HG03460 (cell line): ENCODE data around the gene MCRS1.
"Not testable (repeated sequence)": the region's sequence is repeated elsewhere in the genome, so short reads cannot be mapped to it uniquely, and the experiment has no call there.

ENCODE experiments used
- ATAC-seq: cut with Tn5 transposase; IDR thresholded peaks from one replicate; pipeline ENCODE4 v1.9.1; 2021; ENCODE audit not compliant: unreplicated experiment

Gene MCRS1

GRCh38 chr12:49542592-49543160, 25.3 kb downstream of the MCRS1 start:
- no peak for ATAC-seq

- ATAC-seq, result no peak
These were observed 25.9 kb downstream of the MCRS1 start for GRCh38 chr12:49541911-49542505.

DNA sequence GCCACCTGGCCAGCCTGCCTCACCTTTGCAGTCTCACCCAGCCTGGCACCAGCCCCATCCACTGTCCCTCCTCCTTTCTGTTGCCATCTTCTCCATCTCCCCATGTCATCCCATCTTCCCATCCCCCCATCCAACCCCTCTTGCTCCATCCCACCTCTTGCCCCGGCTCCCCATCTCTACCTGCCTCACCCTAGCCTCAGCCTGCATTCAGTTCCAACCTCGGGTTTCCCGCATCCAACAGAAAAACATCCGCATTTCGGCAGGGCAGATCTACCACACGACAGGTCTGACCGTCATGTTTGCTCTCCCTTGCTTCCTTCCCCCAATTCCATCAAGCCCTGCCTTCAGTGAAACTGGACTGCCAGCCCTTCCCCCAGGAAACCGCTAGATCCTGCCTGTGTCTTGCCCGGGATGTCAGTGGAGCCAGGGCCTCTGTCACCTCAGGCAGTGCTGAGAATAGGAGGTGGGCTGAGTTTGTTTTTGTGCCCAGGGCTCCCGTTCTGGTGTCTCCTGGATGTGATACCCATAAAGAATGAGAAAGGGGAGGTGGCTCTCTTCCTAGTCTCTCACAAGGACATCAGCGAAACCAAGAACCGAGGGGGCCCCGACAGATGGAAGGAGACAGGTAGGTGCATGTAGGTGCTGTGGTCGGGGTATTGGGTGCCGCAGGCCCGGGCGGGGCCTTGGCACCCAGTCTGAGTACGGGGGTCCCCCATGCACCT, 26.6 kb downstream of the MCRS1 start:
- ATAC-seq, result no peak

- no peak for ATAC-seq
These were observed 27.5 kb downstream of the MCRS1 start for GRCh38 chr12:49540229-49541139.

DNA sequence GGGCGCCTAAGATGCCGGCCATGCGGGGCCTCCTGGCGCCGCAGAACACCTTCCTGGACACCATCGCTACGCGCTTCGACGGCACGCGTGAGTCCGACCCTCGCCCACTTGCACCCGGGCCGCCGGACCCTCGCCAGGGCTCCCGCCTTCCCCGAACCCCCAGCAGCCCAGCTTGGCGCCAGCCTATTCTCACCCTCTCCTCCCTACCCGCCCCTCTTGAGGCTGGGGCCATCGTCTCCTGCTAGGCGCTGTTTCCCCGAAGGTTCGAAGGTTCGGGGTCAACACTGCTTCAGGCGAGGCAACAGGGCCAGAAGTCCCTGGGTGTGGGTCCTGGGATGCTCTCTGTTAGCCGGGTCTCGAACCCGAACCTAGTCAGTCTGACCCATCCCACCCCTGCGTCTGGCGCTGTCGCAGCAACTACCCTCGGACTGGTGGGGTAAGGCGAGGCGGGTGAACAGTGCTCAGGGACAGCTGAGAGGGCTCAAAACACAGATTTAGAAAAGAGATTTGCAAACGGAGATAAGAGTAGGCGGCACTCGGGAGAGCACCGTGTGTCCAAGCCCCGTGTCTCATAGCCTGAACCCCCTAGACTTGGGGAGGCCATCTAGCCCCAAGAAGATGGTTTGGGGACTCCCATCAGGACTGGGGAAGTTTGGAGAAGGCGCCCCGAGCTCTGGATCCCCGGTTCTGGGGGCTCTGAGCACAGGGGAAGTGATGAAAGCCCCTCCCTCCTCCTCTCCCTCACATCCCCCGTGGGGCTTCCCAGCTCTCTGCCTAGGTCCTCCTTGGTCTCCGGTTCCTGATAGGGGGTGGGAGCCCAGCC, 28.3 kb downstream of the MCRS1 start:
- ATAC-seq, result no peak

- peak; percentile 63 for ATAC-seq
These were observed 29.2 kb downstream of the MCRS1 start, which contains the start of gene KCNH3 for GRCh38 chr12:49538510-49539403. KCNH3 (plus strand) TSS chr12:49539030; CDS start chr12:49539417, 387 bp downstream.

GRCh38 chr12:49537752-49538509, 30.0 kb downstream of the MCRS1 start:
- no peak for ATAC-seq

DNA sequence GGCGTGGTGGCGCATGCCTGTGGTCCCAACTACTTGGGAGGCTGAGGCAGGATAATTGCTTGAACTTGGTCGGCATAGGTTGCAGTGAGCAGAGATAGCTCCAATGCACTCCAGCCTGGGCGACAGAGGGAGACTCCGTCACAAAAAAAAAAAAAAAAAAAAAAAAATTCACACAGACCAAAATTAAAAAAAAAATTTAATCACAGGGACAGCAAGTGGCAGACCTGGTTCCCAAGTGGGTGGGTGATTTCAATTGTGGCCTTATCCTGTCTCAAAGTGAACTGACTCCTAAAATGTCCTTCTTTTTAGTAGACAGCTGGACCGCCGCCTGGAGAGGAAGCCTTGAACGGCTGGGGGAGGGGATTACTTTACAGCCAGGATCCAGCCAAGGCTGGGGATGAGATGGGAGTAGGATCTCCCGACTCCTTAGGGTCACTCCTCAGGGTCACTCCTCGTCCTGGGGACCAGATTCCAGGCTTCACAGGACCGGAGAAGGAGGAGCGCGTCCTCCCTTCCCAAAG, 30.7 kb downstream of the MCRS1 start:
- no peak for ATAC-seq

DNA sequence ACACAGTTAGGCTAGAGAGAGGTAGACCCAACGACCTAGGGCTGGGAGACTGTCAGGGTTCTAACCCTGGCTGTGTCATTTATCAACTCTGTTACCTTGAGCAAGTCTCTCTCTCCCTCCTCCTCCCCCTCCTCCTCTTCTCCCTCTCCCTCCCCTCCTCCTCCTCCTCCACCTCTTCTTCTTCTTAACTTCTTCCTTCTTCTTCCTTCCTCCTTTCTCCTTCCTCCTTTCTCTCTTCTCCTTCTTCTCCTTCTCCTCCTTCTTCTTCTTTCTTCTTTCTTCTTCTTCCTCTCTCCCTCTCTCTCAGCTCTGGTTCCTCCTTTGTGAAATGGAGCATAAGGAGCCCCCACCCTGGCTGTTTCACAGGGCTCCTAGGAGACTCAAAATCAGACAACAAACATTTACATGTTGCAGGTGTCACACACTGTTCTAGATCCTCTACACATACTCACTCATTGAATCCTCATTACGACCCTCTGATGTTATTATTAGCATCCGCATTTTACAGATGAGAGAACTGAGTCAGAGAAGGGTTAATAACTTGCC, 31.3 kb downstream of the MCRS1 start:
- ATAC-seq, result no peak

GRCh38 chr12:49535921-49536525, 31.9 kb downstream of the MCRS1 start:
- ATAC-seq, result no peak

DNA sequence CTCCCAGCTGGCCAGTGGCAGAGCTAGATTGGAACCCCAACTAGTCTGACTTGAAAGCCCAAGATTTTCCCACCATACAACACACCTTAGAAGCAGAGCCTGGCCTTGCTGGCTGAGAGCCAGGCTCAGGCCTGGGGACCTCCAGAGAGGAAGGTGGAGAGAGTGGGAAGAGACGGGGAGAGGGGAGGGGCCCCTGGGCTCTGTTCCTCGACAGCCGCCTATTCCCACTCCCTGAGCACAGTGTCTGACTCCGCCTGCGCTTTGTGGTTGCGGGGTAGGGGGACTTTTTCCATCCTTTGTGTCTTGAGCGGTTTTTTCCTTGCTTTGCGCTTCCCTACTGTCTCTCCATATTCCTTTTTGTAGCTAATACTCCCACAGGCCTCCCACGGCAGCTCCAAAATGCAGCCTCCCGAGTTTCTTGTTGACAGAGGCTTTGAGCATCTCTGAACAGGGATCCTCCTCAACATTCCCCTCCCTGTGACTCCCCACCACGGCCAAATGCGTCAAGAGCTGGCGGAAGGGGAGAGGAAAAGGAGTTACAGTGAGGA, 33.1 kb downstream of the MCRS1 start:
- no peak for ATAC-seq

GRCh38 chr12:49534122-49534521, 33.8 kb downstream of the MCRS1 start:
- ATAC-seq, result not testable (repeated sequence)

DNA sequence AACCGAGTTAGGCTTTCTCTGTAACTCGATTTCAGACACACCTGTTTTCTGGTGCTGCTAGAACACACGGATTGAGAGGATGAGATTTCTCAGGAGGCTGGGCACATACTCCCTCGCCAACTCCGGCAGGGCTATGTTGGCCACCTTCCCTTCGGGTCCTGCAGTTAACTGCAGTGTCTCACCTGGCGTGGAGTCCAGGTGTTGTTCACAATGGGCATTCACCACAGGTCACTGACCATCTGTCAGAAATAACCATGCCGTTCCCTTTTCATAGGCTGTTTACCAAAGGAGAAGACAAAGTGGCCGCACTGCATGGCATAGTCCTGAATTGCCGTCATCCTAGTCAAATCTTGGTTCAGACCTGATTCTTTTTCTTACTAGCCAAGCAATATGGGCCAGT, 34.6 kb downstream of the MCRS1 start:
- ATAC-seq, result no peak

DNA sequence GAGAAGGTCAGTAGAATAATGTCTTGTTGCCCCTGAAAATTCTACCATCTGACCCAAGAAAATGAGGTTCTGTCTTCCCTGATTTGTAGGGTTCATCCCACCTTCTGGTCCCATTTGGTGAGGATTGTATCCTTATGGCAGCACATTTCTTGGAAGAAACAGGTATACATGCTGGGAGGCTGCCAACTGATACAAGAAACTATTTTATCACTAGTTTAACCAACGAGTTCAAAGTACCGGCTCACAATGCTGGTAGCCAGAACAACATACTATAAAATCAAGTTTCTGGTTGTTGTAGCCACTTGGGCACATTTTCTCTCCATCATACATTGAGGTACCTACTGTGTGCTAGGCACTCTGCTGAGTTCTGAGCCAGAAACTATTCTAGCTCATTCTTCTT, 36.2 kb downstream of the MCRS1 start:
- no peak for ATAC-seq

GRCh38 chr12:49529414-49529813, 38.5 kb downstream of the MCRS1 start:
- ATAC-seq, result no peak

- ATAC-seq, result no peak
These were observed 40.4 kb downstream of the MCRS1 start for GRCh38 chr12:49527361-49528130.

- no peak for ATAC-seq
These were observed 42.0 kb downstream of the MCRS1 start for GRCh38 chr12:49525942-49526341.
